Lower leg skin (tissue), 3 donors: ENCODE results near the gene TTC23.

Experiments used
- POLR2A ChIP-seq, 2 donors: fragments of 450-650 bp; IDR thresholded peaks; one replicate each; pipeline ENCODE4 v1.6.1; 2016 to 2017; ENCODE audit warnings: antibody characterized with exemption in 2 of 2, mild to moderate bottlenecking in 1 of 2, moderate library complexity in 1 of 2
- TF ChIP-seq, protein P1 (sequence below), 3 donors: fragments of 450-650 bp; IDR thresholded peaks; one replicate each; pipeline ENCODE4 v1.5.1; 2016; ENCODE audit warnings: antibody characterized with exemption in 3 of 3, mild to moderate bottlenecking in 3 of 3, moderate library complexity in 2 of 3

DNA sequence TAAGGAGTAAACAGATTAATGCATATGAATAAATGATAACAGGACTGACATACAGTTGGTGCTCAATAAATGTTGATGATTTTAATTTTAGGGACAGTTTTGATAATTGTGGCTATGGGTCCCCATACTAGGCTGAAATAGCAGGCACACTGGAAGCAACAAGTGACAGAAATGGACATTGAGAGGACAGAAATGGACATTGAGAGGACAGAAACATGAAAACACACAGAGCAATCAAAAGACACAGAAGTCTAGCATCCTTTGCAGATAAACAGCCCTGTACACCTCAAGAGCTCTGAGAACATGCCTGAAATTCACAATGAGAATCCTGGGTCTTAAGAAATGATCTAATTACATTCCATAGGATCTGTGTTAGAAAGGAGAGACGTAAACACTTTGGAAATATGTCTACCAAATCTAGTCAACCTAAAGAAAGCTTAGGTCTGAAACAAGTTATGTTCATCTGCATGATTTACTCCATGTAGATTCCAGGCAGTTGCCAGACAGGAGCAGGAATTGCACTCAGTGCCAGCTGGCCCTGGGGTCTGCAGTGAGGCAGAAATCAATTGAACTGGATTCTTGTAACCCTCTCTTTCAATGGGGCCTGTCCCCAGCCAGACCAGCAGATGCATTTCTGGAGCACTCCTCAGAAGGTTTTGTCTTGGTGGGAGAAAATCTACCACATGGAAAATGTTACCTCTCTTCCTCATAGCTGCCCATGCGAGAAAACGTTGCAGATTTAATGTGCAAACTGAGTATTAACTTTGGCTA lies 84.2 kb downstream of the TTC23 start:
- no peak for TF ChIP-seq POLR2A (IDR thresholded peaks at IDR 0.05)
- TF ChIP-seq, protein P1, sequence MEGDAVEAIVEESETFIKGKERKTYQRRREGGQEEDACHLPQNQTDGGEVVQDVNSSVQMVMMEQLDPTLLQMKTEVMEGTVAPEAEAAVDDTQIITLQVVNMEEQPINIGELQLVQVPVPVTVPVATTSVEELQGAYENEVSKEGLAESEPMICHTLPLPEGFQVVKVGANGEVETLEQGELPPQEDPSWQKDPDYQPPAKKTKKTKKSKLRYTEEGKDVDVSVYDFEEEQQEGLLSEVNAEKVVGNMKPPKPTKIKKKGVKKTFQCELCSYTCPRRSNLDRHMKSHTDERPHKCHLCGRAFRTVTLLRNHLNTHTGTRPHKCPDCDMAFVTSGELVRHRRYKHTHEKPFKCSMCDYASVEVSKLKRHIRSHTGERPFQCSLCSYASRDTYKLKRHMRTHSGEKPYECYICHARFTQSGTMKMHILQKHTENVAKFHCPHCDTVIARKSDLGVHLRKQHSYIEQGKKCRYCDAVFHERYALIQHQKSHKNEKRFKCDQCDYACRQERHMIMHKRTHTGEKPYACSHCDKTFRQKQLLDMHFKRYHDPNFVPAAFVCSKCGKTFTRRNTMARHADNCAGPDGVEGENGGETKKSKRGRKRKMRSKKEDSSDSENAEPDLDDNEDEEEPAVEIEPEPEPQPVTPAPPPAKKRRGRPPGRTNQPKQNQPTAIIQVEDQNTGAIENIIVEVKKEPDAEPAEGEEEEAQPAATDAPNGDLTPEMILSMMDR (IDR thresholded peaks at IDR 0.05) = no peak
